Measurements from ENCODE around the gene KIAA1549.

Gene KIAA1549

DNA sequence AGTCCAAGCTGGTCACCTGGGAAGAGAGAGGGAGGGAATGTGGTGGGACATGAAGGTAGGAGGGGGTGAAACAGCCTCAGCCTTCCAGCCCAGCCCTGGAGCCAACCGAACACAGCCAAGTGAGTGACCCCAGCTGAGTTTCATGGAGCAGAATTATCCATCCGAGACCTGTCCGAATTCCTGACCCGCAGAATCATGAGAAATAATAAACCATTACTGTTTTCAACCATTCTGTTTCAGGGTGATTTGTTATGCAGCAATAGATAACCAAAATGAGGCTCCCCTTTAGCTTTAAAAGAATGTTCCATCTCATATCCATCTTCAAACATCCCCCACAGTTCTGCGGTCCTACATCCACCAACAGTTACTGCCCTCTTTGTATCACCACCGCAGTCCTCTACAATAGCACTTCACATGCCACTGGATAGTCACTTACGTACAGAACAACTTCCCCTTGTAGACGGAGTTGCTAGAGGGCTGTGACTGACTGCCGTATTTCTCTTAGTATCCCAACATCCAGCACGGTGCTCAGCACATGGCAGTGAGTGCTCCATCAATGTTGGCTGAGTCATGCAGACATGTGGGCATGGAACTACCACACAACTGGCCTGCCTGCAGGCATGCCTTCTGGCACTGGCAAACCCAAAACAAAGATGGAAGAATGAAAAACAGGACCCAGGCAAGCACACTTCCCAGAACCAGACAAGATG lies 18.5 kb downstream of the KIAA1549 start:
- Mint-ChIP-seq H3K27me3 (peaks cover 38% of the 10 kb centered on the region), H3K4me3 (no peak overlapping the region), H3K9me3 (peaks cover 1% of the 10 kb centered on the region), H3K27ac (no peak overlapping the region), H3K36me3 (no peaks in the 10 kb centered on the region), H3K4me1 (peaks cover 5% of the 10 kb centered on the region)
- peak; percentile 17 for ATAC-seq

GRCh38 chr7:138961159-138961558 lies 20.0 kb downstream of the KIAA1549 start:
- Mint-ChIP-seq H3K9me3 (peaks cover 12% of the 10 kb centered on the region), H3K27ac (no peak overlapping the region), H3K4me1 (peaks cover 5% of the 10 kb centered on the region), H3K36me3 (no peaks in the 10 kb centered on the region), H3K4me3 (no peak overlapping the region), H3K27me3 (peaks cover 38% of the 10 kb centered on the region)
- ATAC-seq = no peak

DNA sequence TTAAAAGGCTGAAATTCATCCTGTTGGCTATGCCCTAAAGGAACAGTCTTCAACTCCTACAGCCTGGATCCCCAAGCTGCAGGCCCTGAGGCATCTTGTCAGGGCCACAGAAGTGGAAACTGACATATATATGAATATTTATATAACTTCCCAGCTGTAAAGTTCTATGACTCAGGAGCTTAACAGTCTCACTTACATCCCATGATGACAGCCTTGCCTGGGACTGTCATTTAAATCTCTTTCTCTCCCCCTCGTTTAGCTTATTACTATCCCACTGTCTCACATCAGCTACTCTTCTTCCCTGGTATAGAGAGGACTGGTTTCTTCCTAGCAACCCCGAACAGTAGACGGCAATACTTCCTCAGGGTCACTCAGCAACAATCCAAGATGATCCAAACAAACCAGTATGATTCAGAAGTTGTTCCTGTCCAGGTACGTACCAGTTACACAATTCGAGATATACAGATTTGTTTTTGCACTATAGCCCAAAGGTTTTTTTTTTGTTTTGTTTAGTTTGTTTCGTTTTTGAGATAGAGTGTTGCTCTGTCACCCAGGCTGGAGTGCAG lies 22.7 kb downstream of the KIAA1549 start:
- Mint-ChIP-seq H3K4me3 (no peak overlapping the region), H3K4me1 (peaks cover 5% of the 10 kb centered on the region), H3K36me3 (no peaks in the 10 kb centered on the region), H3K27me3 (peaks cover 29% of the 10 kb centered on the region), H3K9me3 (peaks cover 18% of the 10 kb centered on the region), H3K27ac (no peak overlapping the region)
- no peak for ATAC-seq

GRCh38 chr7:138957753-138958390 lies 23.3 kb downstream of the KIAA1549 start:
- H3K27ac Mint-ChIP-seq = no peak overlapping the region
- no peaks in the 10 kb centered on the region for H3K36me3 Mint-ChIP-seq
- H3K4me1 Mint-ChIP-seq = peaks cover 2% of the 10 kb centered on the region
- peak; percentile 27 for ATAC-seq
- H3K9me3 Mint-ChIP-seq = peaks cover 18% of the 10 kb centered on the region
- no peak overlapping the region for H3K4me3 Mint-ChIP-seq
- peaks cover 23% of the 10 kb centered on the region for H3K27me3 Mint-ChIP-seq

DNA sequence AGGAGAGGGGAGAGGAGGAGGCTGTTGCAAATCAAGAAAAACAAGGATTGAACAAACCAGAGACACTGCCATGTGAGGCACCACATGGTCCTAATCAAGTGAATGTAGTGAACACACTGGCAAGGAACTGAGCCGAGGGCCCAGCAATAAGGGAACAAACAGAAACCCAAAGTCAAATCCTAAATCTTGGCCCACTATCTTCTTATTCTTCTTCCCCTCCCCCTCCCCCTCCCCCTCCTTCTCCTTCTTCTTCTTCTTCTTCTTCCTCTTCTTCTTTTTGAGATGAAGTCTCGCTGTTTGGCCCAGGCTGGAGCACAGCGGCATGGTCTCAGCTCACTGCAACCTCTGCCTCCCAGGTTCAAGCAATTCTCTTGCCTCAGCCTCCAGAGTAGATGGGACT lies 24.0 kb downstream of the KIAA1549 start:
- H3K36me3 Mint-ChIP-seq = no peaks in the 10 kb centered on the region
- ATAC-seq = no peak
- H3K27ac Mint-ChIP-seq = no peak overlapping the region
- H3K4me3 Mint-ChIP-seq = no peak overlapping the region
- H3K27me3 Mint-ChIP-seq = peaks cover 16% of the 10 kb centered on the region
- peaks cover 18% of the 10 kb centered on the region for H3K9me3 Mint-ChIP-seq
- H3K4me1 Mint-ChIP-seq = no peaks in the 10 kb centered on the region

DNA sequence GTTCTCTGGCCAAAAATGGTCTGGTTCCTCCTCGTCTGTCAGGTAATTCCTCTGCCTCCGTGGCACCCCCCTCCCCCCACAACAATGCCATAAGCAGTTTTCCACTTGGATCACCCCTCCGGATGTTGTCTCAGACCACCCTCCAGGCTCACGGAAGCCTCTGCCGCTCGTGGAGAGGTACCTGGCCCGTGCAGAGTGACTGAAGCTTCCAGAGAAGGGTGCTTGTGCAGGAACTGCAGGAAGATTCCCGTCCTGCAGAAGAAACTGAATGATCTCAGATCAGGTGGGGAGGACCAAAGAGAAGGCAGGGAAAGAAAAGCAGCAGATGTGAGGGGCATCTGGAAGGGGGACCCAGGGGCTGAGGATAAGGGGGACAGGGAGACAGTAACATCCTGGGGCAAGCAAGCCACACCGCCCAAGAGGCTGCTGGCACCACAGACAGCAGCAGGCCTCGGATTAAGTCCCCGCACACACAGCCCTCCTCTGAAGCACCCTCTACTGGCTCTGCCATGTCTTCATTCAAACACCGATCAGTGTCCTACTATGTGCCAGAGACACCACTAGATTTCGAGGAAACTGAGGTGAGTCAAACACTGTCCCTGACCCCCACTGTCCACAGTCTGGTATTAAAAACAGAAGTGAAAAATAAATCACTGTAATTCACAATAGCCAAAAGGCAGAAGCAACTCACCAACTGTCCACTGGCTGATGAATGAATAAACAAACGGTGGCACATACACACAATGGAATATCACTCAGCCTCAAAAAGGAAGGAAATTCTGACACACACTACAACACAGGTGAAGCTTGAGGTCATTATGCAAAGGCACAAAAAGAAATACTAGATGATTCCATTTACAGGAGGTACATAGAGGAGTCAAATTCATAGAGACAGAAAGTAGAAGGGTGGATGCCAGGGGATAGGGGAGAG lies 26.4 kb downstream of the KIAA1549 start:
- Mint-ChIP-seq H3K9me3 (peaks cover 18% of the 10 kb centered on the region), H3K27ac (no peak overlapping the region), H3K27me3 (peaks cover 16% of the 10 kb centered on the region), H3K36me3 (no peaks in the 10 kb centered on the region), H3K4me3 (no peak overlapping the region), H3K4me1 (no peaks in the 10 kb centered on the region)
- ATAC-seq = no peak

DNA sequence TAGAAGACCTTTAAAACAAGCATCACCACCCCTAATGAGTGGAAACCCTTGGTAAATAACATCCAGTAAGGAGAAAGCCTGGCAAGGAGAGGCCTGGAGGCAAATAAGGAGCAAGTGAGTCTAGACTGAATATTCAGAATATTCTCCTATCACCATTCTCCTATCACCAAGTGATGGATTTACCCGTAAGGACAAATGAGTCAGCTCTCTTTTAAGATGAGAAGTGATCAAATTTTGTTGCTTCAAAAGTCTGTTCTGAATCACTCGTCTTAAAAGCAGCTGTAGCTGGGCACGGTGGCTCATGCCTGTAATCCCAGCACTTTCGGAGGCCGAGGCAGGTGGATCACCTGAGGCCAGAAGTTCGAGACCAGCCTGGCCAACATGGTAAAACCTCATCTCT lies 28.4 kb downstream of the KIAA1549 start:
- Mint-ChIP-seq H3K36me3 (no peaks in the 10 kb centered on the region), H3K4me3 (no peak overlapping the region), H3K27ac (no peak overlapping the region), H3K4me1 (no peaks in the 10 kb centered on the region), H3K27me3 (peaks cover 16% of the 10 kb centered on the region), H3K9me3 (peaks cover 18% of the 10 kb centered on the region)
- ATAC-seq = no peak

DNA sequence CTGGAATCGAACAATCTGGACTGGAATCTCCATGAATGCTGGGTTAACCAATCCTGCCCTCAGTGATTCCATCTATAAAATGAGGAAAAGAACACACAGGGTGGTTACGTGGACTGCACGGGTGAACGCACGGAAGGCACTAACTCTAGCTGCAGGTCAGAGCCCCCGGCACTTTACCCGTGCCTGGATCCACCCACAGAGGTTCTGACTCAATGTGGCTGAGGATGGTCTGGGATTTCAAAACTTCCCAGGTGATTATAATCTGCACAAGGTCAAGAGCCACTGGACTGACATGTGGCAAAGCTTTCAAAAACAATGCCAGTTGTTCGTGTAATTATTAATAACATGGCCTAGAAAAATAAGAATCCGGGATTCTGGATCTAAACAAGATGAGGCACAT lies 29.2 kb downstream of the KIAA1549 start:
- Mint-ChIP-seq H3K27me3 (peaks cover 21% of the 10 kb centered on the region), H3K9me3 (peaks cover 12% of the 10 kb centered on the region), H3K4me3 (no peak overlapping the region), H3K27ac (no peak overlapping the region), H3K36me3 (no peaks in the 10 kb centered on the region), H3K4me1 (no peaks in the 10 kb centered on the region)
- ATAC-seq = no peak

DNA sequence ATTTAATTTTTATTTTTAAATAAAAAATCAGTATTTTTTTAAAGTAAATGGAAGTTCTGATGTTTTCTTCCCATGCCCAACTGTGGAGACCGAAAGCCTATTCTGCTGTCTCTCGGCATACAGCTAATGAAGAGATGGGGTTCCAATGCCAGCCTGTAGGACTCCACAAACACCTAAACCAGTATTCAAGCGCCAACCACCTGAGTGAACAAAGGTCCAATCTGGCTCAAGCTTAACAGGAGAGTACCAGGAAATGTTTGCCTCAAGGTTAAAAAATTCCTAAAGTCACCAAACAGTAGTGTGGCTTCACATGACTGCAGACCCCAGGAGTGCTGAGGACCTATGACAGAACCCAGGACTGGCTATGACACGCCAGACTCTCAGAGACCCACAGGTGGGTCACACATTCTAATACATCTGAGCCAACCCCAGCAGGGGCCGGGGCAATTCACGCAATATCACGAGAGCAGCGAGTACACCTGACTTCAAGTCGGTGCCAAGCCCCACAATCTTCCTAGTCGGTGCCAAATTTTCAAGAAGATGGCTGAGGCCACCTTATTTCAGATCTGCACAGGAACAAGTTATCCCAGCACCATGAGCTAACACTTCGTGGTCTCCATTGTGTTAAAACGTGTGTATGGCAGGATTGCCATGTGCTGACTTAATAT lies 31.6 kb downstream of the KIAA1549 start:
- ATAC-seq = no peak
- Mint-ChIP-seq H3K4me1 (no peaks in the 10 kb centered on the region), H3K4me3 (no peak overlapping the region), H3K36me3 (no peaks in the 10 kb centered on the region), H3K9me3 (no peaks in the 10 kb centered on the region), H3K27ac (no peak overlapping the region), H3K27me3 (peaks cover 31% of the 10 kb centered on the region)

GRCh38 chr7:138948403-138948802 lies 32.8 kb downstream of the KIAA1549 start:
- Mint-ChIP-seq H3K4me1 (no peaks in the 10 kb centered on the region), H3K4me3 (no peak overlapping the region), H3K27ac (no peak overlapping the region), H3K9me3 (no peaks in the 10 kb centered on the region), H3K27me3 (peaks cover 31% of the 10 kb centered on the region), H3K36me3 (no peaks in the 10 kb centered on the region)
- no peak for ATAC-seq

GRCh38 chr7:138945821-138946220 lies 35.4 kb downstream of the KIAA1549 start:
- no peak overlapping the region for H3K27ac Mint-ChIP-seq
- H3K4me1 Mint-ChIP-seq = no peaks in the 10 kb centered on the region
- H3K4me3 Mint-ChIP-seq = no peak overlapping the region
- no peaks in the 10 kb centered on the region for H3K9me3 Mint-ChIP-seq
- H3K36me3 Mint-ChIP-seq = no peaks in the 10 kb centered on the region
- H3K27me3 Mint-ChIP-seq = peaks cover 31% of the 10 kb centered on the region
- no peak for ATAC-seq

GRCh38 chr7:138945154-138945553 lies 36.0 kb downstream of the KIAA1549 start:
- no peak for ATAC-seq
- Mint-ChIP-seq H3K9me3 (no peaks in the 10 kb centered on the region), H3K27ac (no peak overlapping the region), H3K36me3 (no peaks in the 10 kb centered on the region), H3K4me1 (no peaks in the 10 kb centered on the region), H3K27me3 (peaks cover 26% of the 10 kb centered on the region), H3K4me3 (no peak overlapping the region)

GRCh38 chr7:138944592-138944991 lies 36.6 kb downstream of the KIAA1549 start:
- ATAC-seq = no peak
- Mint-ChIP-seq H3K27ac (no peak overlapping the region), H3K9me3 (no peaks in the 10 kb centered on the region), H3K36me3 (no peaks in the 10 kb centered on the region), H3K27me3 (peaks cover 26% of the 10 kb centered on the region), H3K4me3 (no peak overlapping the region), H3K4me1 (no peaks in the 10 kb centered on the region)

DNA sequence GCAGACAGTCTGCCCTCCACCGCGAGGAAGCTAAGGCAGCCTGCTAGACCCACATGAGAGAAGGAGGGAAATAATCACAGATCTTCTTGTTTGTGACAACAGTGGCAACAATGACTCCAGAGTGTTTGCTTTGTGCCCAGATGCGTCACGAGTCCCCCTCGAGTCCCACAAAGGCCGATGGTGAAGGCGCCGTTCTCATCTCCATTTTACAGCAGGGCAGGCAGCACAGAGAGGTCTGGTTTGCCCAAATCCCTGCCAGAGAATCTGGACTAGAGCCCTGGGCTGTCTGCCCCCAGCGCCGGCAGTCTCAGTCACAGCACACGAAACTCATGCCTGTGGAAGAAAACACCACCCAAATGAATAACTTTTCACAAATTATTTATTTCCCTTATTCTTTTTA lies 38.1 kb downstream of the KIAA1549 start:
- no peaks in the 10 kb centered on the region for H3K9me3 Mint-ChIP-seq
- no peak overlapping the region for H3K27ac Mint-ChIP-seq
- H3K36me3 Mint-ChIP-seq = no peaks in the 10 kb centered on the region

GRCh38 chr7:138941545-138941944 lies 39.6 kb downstream of the KIAA1549 start:
- Mint-ChIP-seq H3K27ac (no peak overlapping the region), H3K9me3 (no peaks in the 10 kb centered on the region)
- no peak for ATAC-seq

More for the DNA sequence above, 38.1 kb downstream of the KIAA1549 start:
- Mint-ChIP-seq H3K27me3 (peaks cover 26% of the 10 kb centered on the region), H3K4me1 (no peaks in the 10 kb centered on the region), H3K4me3 (no peak overlapping the region)
- no peak for ATAC-seq

More at GRCh38 chr7:138941545-138941944, 39.6 kb downstream of the KIAA1549 start:
- H3K4me1 Mint-ChIP-seq = no peaks in the 10 kb centered on the region
- H3K27me3 Mint-ChIP-seq = peaks cover 17% of the 10 kb centered on the region
- no peak overlapping the region for H3K4me3 Mint-ChIP-seq
- H3K36me3 Mint-ChIP-seq = no peaks in the 10 kb centered on the region

All from stimulated activated memory B cell treated with anti-CD40 and anti-IgM and Interleukin-4, amounts not matched to agents 10 μg/mL and 1 μg/mL and 100 μg/mL, for 72 hours (primary cell).